Subcutaneous abdominal adipose tissue (tissue), 5 donors: ENCODE results near the gene GRK2.

ENCODE experiments used
- H3K27ac ChIP-seq: one replicate; pipeline ENCODE4 v1.7.0; 2013; ENCODE audit warnings: low read depth, mild to moderate bottlenecking, inconsistent platforms, low read length, moderate library complexity
- H3K27me3 ChIP-seq, 5 donors: one replicate each; pipeline ENCODE4 v1.7.0; 2013; ENCODE audit warnings: low read length in 5 of 5, inconsistent platforms in 1 of 5; ENCODE audit not compliant: control insufficient read depth in 5 of 5, insufficient read depth in 4 of 5
- H3K36me3 ChIP-seq, 5 donors: one replicate each; pipeline ENCODE4 v1.7.0; 2013; ENCODE audit warnings: low read length in 5 of 5; ENCODE audit not compliant: control insufficient read depth in 5 of 5, insufficient read depth in 5 of 5
- H3K4me1 ChIP-seq, 5 donors: one replicate each; pipeline ENCODE4 v1.7.0; 2013; ENCODE audit warnings: low read length in 5 of 5, mild to moderate bottlenecking in 3 of 5, moderate library complexity in 1 of 5; ENCODE audit not compliant: control insufficient read depth in 5 of 5, insufficient read depth in 5 of 5
- H3K4me3 ChIP-seq, 5 donors: one replicate each; pipeline ENCODE4 v1.7.0; 2013; ENCODE audit warnings: low read length in 5 of 5, low read depth in 1 of 5
- H3K9ac ChIP-seq, 5 donors: one replicate each; pipeline ENCODE4 v1.7.0; 2013; ENCODE audit warnings: low read length in 5 of 5, mild to moderate bottlenecking in 4 of 5, moderate library complexity in 3 of 5
- H3K9me3 ChIP-seq, 5 donors: one replicate each; pipeline ENCODE4 v1.7.0; 2013; ENCODE audit warnings: low read length in 5 of 5; ENCODE audit not compliant: control insufficient read depth in 5 of 5
- donor health status: healthy.
- donor health status: healthy.
- donor health status: healthy.
- donor health status: healthy.
- donor health status: healthy.

Gene GRK2

GRCh38 chr11:67300256-67300755, 34.0 kb downstream of the GRK2 start:
- Histone ChIP-seq H3K9me3 (peaks cover 0 to 9% (median 5%) of the 10 kb centered on the region in 5 donors), H3K27me3 (no peaks in the 10 kb centered on the region), H3K4me1 (peaks cover 2 to 38% (median 27%) of the 10 kb centered on the region in 5 donors), H3K4me3 (no peak overlapping the region), H3K36me3 (peaks cover 5 to 39% (median 38%) of the 10 kb centered on the region in 5 donors), H3K27ac (no peak overlapping the region), H3K9ac (no peak overlapping the region)

GRCh38 chr11:67300756-67301312, 34.6 kb downstream of the GRK2 start:
- H3K4me3 ChIP-seq: no peak overlapping the region
- H3K27me3 ChIP-seq: no peaks in the 10 kb centered on the region
- peaks cover 0 to 4% (median 2%) of the 10 kb centered on the region in 5 donors for H3K9me3 ChIP-seq
- peaks cover 3 to 39% (median 38%) of the 10 kb centered on the region in 5 donors for H3K36me3 ChIP-seq
- no peak overlapping the region for H3K27ac ChIP-seq
- H3K9ac ChIP-seq: no peak overlapping the region
- peaks cover 2 to 38% (median 27%) of the 10 kb centered on the region in 5 donors for H3K4me1 ChIP-seq

- H3K4me3 ChIP-seq: no peak overlapping the region
- peaks cover 0 to 39% (median 38%) of the 10 kb centered on the region in 5 donors for H3K36me3 ChIP-seq
- H3K9ac ChIP-seq: no peak overlapping the region
- peaks cover 2 to 38% (median 27%) of the 10 kb centered on the region in 5 donors for H3K4me1 ChIP-seq
- no peaks in the 10 kb centered on the region for H3K27me3 ChIP-seq
- no peaks in the 10 kb centered on the region for H3K9me3 ChIP-seq
- no peak overlapping the region for H3K27ac ChIP-seq
Measured at GRCh38 chr11:67301313-67301921, 35.1 kb downstream of the GRK2 start.

- no peaks in the 10 kb centered on the region for H3K9me3 ChIP-seq
- peak overlapping the region in 4 of 5 donors; percentile 41 to 82 (median 71) for H3K9ac ChIP-seq
- no peak overlapping the region for H3K27ac ChIP-seq
- peaks cover 0 to 45% (median 38%) of the 10 kb centered on the region in 5 donors for H3K36me3 ChIP-seq
- H3K4me1 ChIP-seq: peaks cover 2 to 38% (median 27%) of the 10 kb centered on the region in 5 donors
- H3K27me3 ChIP-seq: no peaks in the 10 kb centered on the region
- H3K4me3 ChIP-seq: peak overlapping the region in 4 of 5 donors; percentile 67 to 86 (median 83)
Measured at GRCh38 chr11:67301951-67302516, 35.8 kb downstream of the GRK2 start.

GRCh38 chr11:67302571-67303131, 36.4 kb downstream of the GRK2 start:
- peak overlapping the region; percentile 19 to 86 (median 80) for H3K4me3 ChIP-seq
- no peaks in the 10 kb centered on the region for H3K27me3 ChIP-seq
- peak overlapping the region; percentile 46 for H3K27ac ChIP-seq
- H3K36me3 ChIP-seq: peaks cover 0 to 51% (median 43%) of the 10 kb centered on the region in 5 donors
- H3K9ac ChIP-seq: peak overlapping the region in 4 of 5 donors; percentile 70 to 82 (median 77)
- H3K4me1 ChIP-seq: peaks cover 2 to 38% (median 27%) of the 10 kb centered on the region in 5 donors
- H3K9me3 ChIP-seq: no peaks in the 10 kb centered on the region

- Histone ChIP-seq H3K4me1 (peaks cover 2 to 38% (median 27%) of the 10 kb centered on the region in 5 donors), H3K27me3 (no peaks in the 10 kb centered on the region), H3K4me3 (peak within 1 kb of the TSS; percentile 19 to 86 (median 80)), H3K9ac (peak within 1 kb of the TSS in 4 of 5 donors; percentile 70 to 82 (median 77)), H3K9me3 (no peaks in the 10 kb centered on the region), H3K27ac (peak within 1 kb of the TSS; percentile 46), H3K36me3 (peaks cover 0 to 55% (median 48%) of the 10 kb centered on the region in 5 donors)
Measured at GRCh38 chr11:67303132-67303834, 37.0 kb downstream of the GRK2 start, which contains the start of gene SSH3. SSH3 (plus strand) TSS chr11:67303530; CDS start chr11:67303626, 96 bp downstream.

GRCh38 chr11:67303835-67304411, 37.6 kb downstream of the GRK2 start:
- Histone ChIP-seq H3K4me1 (peaks cover 2 to 38% (median 27%) of the 10 kb centered on the region in 5 donors), H3K27ac (no peak overlapping the region), H3K36me3 (peaks cover 0 to 55% (median 48%) of the 10 kb centered on the region in 5 donors), H3K9me3 (no peaks in the 10 kb centered on the region), H3K9ac (peak overlapping the region in 4 of 5 donors; percentile 70 to 82 (median 77)), H3K4me3 (peak overlapping the region in 4 of 5 donors; percentile 67 to 86 (median 83)), H3K27me3 (no peaks in the 10 kb centered on the region)

- peaks cover 0 to 55% (median 48%) of the 10 kb centered on the region in 5 donors for H3K36me3 ChIP-seq
- peaks cover 2 to 38% (median 27%) of the 10 kb centered on the region in 5 donors for H3K4me1 ChIP-seq
- no peak overlapping the region for H3K27ac ChIP-seq
Measured at GRCh38 chr11:67304511-67305113, 38.3 kb downstream of the GRK2 start.

More at GRCh38 chr11:67304511-67305113, 38.3 kb downstream of the GRK2 start:
- Histone ChIP-seq H3K27me3 (no peaks in the 10 kb centered on the region), H3K4me3 (peak overlapping the region in 4 of 5 donors; percentile 67 to 86 (median 83)), H3K9ac (peak overlapping the region in 2 of 5 donors; percentile 82), H3K9me3 (no peaks in the 10 kb centered on the region)
